ENCODE data around the gene OR8K5.

The OR8K5 gene

DNA sequence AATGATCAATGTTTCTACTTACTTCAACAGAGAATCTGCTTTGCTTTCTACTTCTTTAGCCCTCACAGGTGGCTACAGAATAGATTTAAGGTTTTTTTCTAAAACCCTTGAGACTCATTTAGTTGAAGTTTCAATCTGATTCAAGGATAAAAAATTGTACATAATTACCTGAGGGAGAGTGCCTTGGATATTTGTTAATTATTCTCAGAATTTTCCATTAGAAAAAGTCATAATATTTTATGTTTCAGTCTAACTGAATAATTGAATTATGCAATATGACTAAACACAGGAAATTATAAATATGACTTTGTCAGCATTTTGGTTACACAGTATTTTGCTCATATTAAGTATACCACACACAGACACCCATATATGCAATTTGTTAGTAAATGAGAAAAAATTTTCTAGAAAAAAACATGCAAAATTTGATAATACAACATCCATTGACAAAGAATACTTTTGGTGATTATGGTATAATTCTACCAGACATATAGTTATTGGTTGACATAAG, 19.9 kb downstream of the OR8K5 start, which contains the start of gene OR8J3:
Gene OR8J3, minus strand, starts transcription at position 51 of the 511 bp plus-strand sequence. CDS start 2,483 bp downstream, outside the sequence.
- Histone ChIP-seq H3K36me3 (ENCODE audit: control insufficient read depth in 1 of 2, insufficient read depth in 2 of 2, low read length in 2 of 2) (no peaks in the 10 kb centered on the region), H3K9me3 (ENCODE audit: control insufficient read depth in 1 of 2, low read length in 2 of 2) (peaks cover 0 to 5% of the 10 kb centered on the region in 2 donors), H3K27me3 (ENCODE audit: low read depth, low read length) (no peaks in the 10 kb centered on the region)

DNA sequence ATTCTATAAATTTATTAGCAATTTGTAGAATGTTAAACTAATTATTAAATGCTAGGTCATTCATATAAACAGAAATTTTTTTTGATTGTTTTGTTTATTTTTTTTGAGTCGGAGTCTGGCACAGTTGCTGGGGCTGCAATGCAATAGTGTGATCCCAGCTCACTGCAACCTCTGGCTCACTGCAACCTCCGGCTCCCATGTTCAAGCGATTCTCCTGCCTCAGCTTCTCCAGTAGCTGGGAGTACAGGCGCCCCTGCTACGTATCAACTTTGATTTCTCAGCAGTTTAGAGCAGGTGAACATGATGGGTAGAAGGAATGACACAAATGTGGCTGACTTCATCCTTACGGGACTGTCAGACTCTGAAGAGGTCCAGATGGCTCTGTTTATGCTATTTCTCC, 38.0 kb downstream of the OR8K5 start, which contains the start of gene OR8H3:
Gene OR8H3, plus strand, starts transcription at position 301 of the 400 bp plus-strand sequence. Its CDS starts 0 bp downstream, at position 301.
- Histone ChIP-seq H3K27ac (ENCODE audit: low read length) (no peak within 1 kb of the TSS), H3K27me3 (ENCODE audit: low read depth, low read length) (no peaks in the 10 kb centered on the region), H3K36me3 (ENCODE audit: control insufficient read depth in 1 of 2, insufficient read depth in 2 of 2, low read length in 2 of 2) (no peaks in the 10 kb centered on the region), H3K9me3 (ENCODE audit: control insufficient read depth in 1 of 2, low read length in 2 of 2) (peaks cover 0 to under 1% of the 10 kb centered on the region in 2 donors), H3K4me1 (ENCODE audit: control insufficient read depth in 1 of 2, insufficient read depth in 2 of 2, low read length in 2 of 2) (no peaks in the 10 kb centered on the region), H3K4me3 (ENCODE audit: low read depth in 1 of 2, low read length in 2 of 2) (no peak within 1 kb of the TSS)

More for the DNA sequence above, 19.9 kb downstream of the OR8K5 start, which contains the start of gene OR8J3:
- Histone ChIP-seq H3K4me1 (ENCODE audit: control insufficient read depth in 1 of 2, insufficient read depth in 2 of 2, low read length in 2 of 2) (no peaks in the 10 kb centered on the region), H3K27ac (ENCODE audit: low read length) (no peak within 1 kb of the TSS), H3K4me3 (ENCODE audit: low read depth in 1 of 2, low read length in 2 of 2) (no peak within 1 kb of the TSS)

Measured in muscle layer of duodenum (tissue), 2 donors.